HFFc6 (cell line): ENCODE measurements around the gene EXOC6. TPM values are rescaled to one million over a fixed set of nuclear protein-coding genes. Genes with fewer than 3 reads are reported as not detected.

Experiments used
- DNase-seq: peaks from one replicate; pipeline ENCODE4 v3.0.0-alpha.2; 2018
- H3K27ac Mint-ChIP-seq: 2 replicates; pipeline ENCODE4 v1.8.0; 2020; ENCODE audit warnings: mild to moderate bottlenecking, mixed read lengths
- H3K27me3 Mint-ChIP-seq: 2 replicates; pipeline ENCODE4 v1.8.0; 2021; ENCODE audit warnings: mild to moderate bottlenecking, moderate library complexity, mixed read lengths; ENCODE audit not compliant: insufficient read depth
- H3K36me3 Mint-ChIP-seq: 2 replicates; pipeline ENCODE4 v1.8.0; 2021; ENCODE audit warnings: low read depth, mixed read lengths
- H3K4me1 Mint-ChIP-seq: 2 replicates; pipeline ENCODE4 v1.8.0; 2020; ENCODE audit warnings: low read depth, mixed read lengths
- H3K4me3 Mint-ChIP-seq: 2 replicates; pipeline ENCODE4 v1.8.0; 2020; ENCODE audit warnings: mild to moderate bottlenecking, moderate library complexity, mixed read lengths
- H3K9me3 Mint-ChIP-seq: 2 replicates; pipeline ENCODE4 v1.8.0; 2020; ENCODE audit warnings: mild to moderate bottlenecking, mixed read lengths
- CTCF ChIP-seq: fragments of 200-600 bp; sonication (generic); IDR thresholded peaks from 2 replicates; pipeline ENCODE4 v1.5.0; 2021; ENCODE audit warnings: antibody characterized with exemption, mild to moderate bottlenecking
- total RNA-seq, 6 experiments: library from RNA; stranded (reverse); fragmentation: NEBNext Ultra II Directional; extraction: Animal tissue kit (Norgen Biotek cat#: 25700); gene quantifications; 2 replicates in 1 of 6; 3 replicates in 5 of 6; pipeline ENCODE4 v1.2.3, GENCODE V29; 2021

Gene EXOC6
- total RNA-seq, 6 experiments from 2014 or later = 5.7 to 8.6 (median 6.3) TPM

- Mint-ChIP-seq H3K4me3 (no peak overlapping the region), H3K4me1 (peaks cover 21% of the 10 kb centered on the region), H3K36me3 (no peaks in the 10 kb centered on the region), H3K27me3 (no peaks in the 10 kb centered on the region), H3K27ac (no peak overlapping the region), H3K9me3 (no peaks in the 10 kb centered on the region)
- no peak for DNase-seq
- TF ChIP-seq CTCF = no peak
Observed at GRCh38 chr10:92995509-92995908, 147.2 kb downstream of the EXOC6 start.

GRCh38 chr10:92997620-92998019, 149.3 kb downstream of the EXOC6 start:
- no peaks in the 10 kb centered on the region for H3K27me3 Mint-ChIP-seq
- H3K36me3 Mint-ChIP-seq = no peaks in the 10 kb centered on the region
- H3K9me3 Mint-ChIP-seq = no peaks in the 10 kb centered on the region
- TF ChIP-seq CTCF = no peak
- peaks cover 16% of the 10 kb centered on the region for H3K4me1 Mint-ChIP-seq
- peak; percentile 9 for DNase-seq
- H3K4me3 Mint-ChIP-seq = no peak overlapping the region
- H3K27ac Mint-ChIP-seq = peak overlapping the region; percentile 7; the same call in 1 of the 2 replicates

GRCh38 chr10:92999191-92999590, 150.9 kb downstream of the EXOC6 start:
- TF ChIP-seq CTCF = no peak
- Mint-ChIP-seq H3K27me3 (no peaks in the 10 kb centered on the region), H3K4me3 (no peak overlapping the region), H3K4me1 (peaks cover 24% of the 10 kb centered on the region), H3K27ac (no peak overlapping the region), H3K36me3 (no peaks in the 10 kb centered on the region), H3K9me3 (no peaks in the 10 kb centered on the region)
- DNase-seq = no peak

- no peaks in the 10 kb centered on the region for H3K36me3 Mint-ChIP-seq
- peaks cover 15% of the 10 kb centered on the region for H3K4me1 Mint-ChIP-seq
- DNase-seq = peak; percentile 48
- no peak overlapping the region for H3K4me3 Mint-ChIP-seq
- TF ChIP-seq CTCF = peak; percentile 82
- no peaks in the 10 kb centered on the region for H3K9me3 Mint-ChIP-seq
- H3K27me3 Mint-ChIP-seq = no peaks in the 10 kb centered on the region
- no peak overlapping the region for H3K27ac Mint-ChIP-seq
Observed at GRCh38 chr10:93006435-93007039, 158.2 kb downstream of the EXOC6 start.

GRCh38 chr10:93015722-93016121, 167.4 kb downstream of the EXOC6 start:
- no peak for DNase-seq
- H3K27me3 Mint-ChIP-seq = no peaks in the 10 kb centered on the region
- H3K36me3 Mint-ChIP-seq = no peaks in the 10 kb centered on the region
- no peaks in the 10 kb centered on the region for H3K9me3 Mint-ChIP-seq
- no peaks in the 10 kb centered on the region for H3K4me1 Mint-ChIP-seq
- H3K4me3 Mint-ChIP-seq = no peak overlapping the region
- no peak overlapping the region for H3K27ac Mint-ChIP-seq
- no peak for TF ChIP-seq CTCF
